ENCODE measurements around the gene ELAVL3. TPM values are rescaled to one million over a fixed set of nuclear protein-coding genes. Genes with fewer than 3 reads are reported as not detected.
A peak's percentile ranks its signal among the peaks of the same experiment; 100 is the strongest.
"Not testable (repeated sequence)": the region's sequence is repeated elsewhere in the genome, so short reads cannot be mapped to it uniquely, and the experiment has no call there.

Gene ELAVL3
- polyA plus RNA-seq, 3 donors: not detected

DNA sequence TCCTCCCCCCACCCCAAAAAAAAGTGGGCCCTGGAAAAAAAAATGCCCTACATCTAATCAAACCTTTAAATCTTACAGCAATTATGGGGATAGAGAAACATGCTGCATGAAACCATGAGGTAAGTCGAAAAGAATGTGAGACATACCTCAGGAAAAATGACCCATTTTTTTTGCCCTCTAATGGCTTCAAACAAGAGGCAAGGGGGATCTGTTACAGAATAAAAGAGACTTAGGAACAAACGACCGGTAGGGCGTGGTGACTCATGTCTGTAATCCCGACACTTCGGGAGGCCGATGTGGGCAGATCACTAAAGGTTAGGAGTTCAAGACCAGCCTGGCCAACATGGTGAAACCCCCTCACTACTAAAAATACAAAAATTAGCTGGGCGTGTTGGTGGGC is 70.2 kb downstream of the ELAVL3 start:
- no peak overlapping the region for H3K9ac ChIP-seq (ENCODE audit: insufficient read depth, low read length, poor library complexity, severe bottlenecking)
- H3K4me1 Mint-ChIP-seq: peaks cover 19% of the 10 kb centered on the region

DNA sequence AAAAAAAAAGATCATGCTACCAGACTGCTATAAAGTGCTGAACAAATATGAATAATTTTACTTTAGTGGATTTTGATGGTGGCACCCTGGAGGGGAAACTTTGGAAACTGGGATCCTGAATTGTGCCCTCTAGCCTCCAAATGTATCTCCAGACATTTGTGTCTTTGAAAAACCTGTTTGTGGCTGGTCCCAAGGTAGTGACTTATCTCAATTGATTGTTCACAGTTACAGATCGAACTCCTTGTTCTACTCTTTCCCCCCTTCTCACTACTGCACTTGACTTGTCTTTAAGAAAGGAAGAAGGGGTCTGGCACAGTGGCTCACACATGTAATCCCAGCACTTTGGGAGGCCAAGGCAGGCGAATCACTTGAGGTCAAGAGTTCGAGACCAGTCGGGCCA is 72.3 kb downstream of the ELAVL3 start:
- no peak overlapping the region for H3K4me2 ChIP-seq (replicated peaks; ENCODE audit: extremely low read depth, low read length, poor library complexity, severe bottlenecking)
- H4K20me1 ChIP-seq (ENCODE audit: insufficient read depth, low read length): no peaks in the 10 kb centered on the region
- no peaks in the 10 kb centered on the region for H3K36me3 ChIP-seq (replicated peaks in 1 of 2; ENCODE audit: control insufficient read depth in 1 of 2, insufficient read depth in 2 of 2, low read length in 2 of 2)
- no peaks in the 10 kb centered on the region for H3K9me3 ChIP-seq (replicated peaks in 1 of 2; ENCODE audit: control insufficient read depth in 1 of 2, insufficient read depth in 1 of 2, low read length in 2 of 2)
- H3K27me3 ChIP-seq (ENCODE audit: control insufficient read depth in 2 of 2, insufficient read depth in 2 of 2, low read length in 2 of 2): peaks cover 0 to 6% of the 10 kb centered on the region in 2 donors
- H3K4me3 ChIP-seq (replicated peaks in 1 of 3; ENCODE audit: low read depth in 2 of 3, low read length in 3 of 3): no peak overlapping the region
- Mint-ChIP-seq H3K4me1 (peaks cover 19% of the 10 kb centered on the region), H3K4me3 (peak overlapping the region in 1 of 2 donors; percentile 21), H3K36me3 (no peaks in the 10 kb centered on the region), H3K27ac (peak overlapping the region in 2 of 7 donors; percentile 25 to 57), H3K9me3 (peaks cover 0 to 4% (median 0%) of the 10 kb centered on the region in 7 donors), H3K27me3 (ENCODE audit: low read depth in 3 of 3) (peaks cover 14 to 38% (median 23%) of the 10 kb centered on the region in 3 donors)
- 80% methylated on average over 1 of the region's 4 CpGs for WGBS (ENCODE audit: insufficient coverage)
- H3K79me2 ChIP-seq (ENCODE audit: insufficient read depth, low read length): no peaks in the 10 kb centered on the region
- intact Hi-C loops (cut with micrococcal nuclease): no loop called here
- H3K4me1 ChIP-seq (ENCODE audit: control insufficient read depth in 1 of 2, insufficient read depth in 2 of 2, low read length in 2 of 2): peaks cover 14 to 16% of the 10 kb centered on the region in 2 donors
- no peak overlapping the region for H3K9ac ChIP-seq (ENCODE audit: insufficient read depth, low read length, poor library complexity, severe bottlenecking)
- no peak overlapping the region for H2AFZ ChIP-seq (ENCODE audit: insufficient read depth, low read depth, low read length, poor library complexity, severe bottlenecking)
- TF ChIP-seq, protein P1, sequence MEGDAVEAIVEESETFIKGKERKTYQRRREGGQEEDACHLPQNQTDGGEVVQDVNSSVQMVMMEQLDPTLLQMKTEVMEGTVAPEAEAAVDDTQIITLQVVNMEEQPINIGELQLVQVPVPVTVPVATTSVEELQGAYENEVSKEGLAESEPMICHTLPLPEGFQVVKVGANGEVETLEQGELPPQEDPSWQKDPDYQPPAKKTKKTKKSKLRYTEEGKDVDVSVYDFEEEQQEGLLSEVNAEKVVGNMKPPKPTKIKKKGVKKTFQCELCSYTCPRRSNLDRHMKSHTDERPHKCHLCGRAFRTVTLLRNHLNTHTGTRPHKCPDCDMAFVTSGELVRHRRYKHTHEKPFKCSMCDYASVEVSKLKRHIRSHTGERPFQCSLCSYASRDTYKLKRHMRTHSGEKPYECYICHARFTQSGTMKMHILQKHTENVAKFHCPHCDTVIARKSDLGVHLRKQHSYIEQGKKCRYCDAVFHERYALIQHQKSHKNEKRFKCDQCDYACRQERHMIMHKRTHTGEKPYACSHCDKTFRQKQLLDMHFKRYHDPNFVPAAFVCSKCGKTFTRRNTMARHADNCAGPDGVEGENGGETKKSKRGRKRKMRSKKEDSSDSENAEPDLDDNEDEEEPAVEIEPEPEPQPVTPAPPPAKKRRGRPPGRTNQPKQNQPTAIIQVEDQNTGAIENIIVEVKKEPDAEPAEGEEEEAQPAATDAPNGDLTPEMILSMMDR (IDR thresholded peaks at IDR 0.05): no peak
- DNase-seq: no peak
- H3K27ac ChIP-seq (ENCODE audit: low read depth in 1 of 2, low read length in 2 of 2): no peak overlapping the region

More for the DNA sequence above, 70.2 kb downstream of the ELAVL3 start:
- Mint-ChIP-seq H3K27me3 (ENCODE audit: low read depth in 3 of 3) (peaks cover 14 to 45% (median 20%) of the 10 kb centered on the region in 3 donors), H3K36me3 (no peaks in the 10 kb centered on the region), H3K4me3 (no peak overlapping the region), H3K27ac (no peak overlapping the region), H3K9me3 (peaks cover 0 to 4% (median 0%) of the 10 kb centered on the region in 7 donors)
- WGBS (ENCODE audit: insufficient coverage): 97% methylated on average over 4 of the region's 8 CpGs
- Histone ChIP-seq H3K4me2 (replicated peaks; ENCODE audit: extremely low read depth, low read length, poor library complexity, severe bottlenecking) (no peak overlapping the region), H3K27ac (ENCODE audit: low read depth in 1 of 2, low read length in 2 of 2) (no peak overlapping the region), H2AFZ (ENCODE audit: insufficient read depth, low read depth, low read length, poor library complexity, severe bottlenecking) (no peak overlapping the region), H4K20me1 (ENCODE audit: insufficient read depth, low read length) (no peaks in the 10 kb centered on the region), H3K27me3 (ENCODE audit: control insufficient read depth in 2 of 2, insufficient read depth in 2 of 2, low read length in 2 of 2) (peaks cover 0 to 7% of the 10 kb centered on the region in 2 donors), H3K4me3 (replicated peaks in 1 of 3; ENCODE audit: low read depth in 2 of 3, low read length in 3 of 3) (no peak overlapping the region), H3K9me3 (replicated peaks in 1 of 2; ENCODE audit: control insufficient read depth in 1 of 2, insufficient read depth in 1 of 2, low read length in 2 of 2) (no peaks in the 10 kb centered on the region), H3K4me1 (ENCODE audit: control insufficient read depth in 1 of 2, insufficient read depth in 2 of 2, low read length in 2 of 2) (peaks cover 14 to 16% of the 10 kb centered on the region in 2 donors), H3K79me2 (ENCODE audit: insufficient read depth, low read length) (no peaks in the 10 kb centered on the region), H3K36me3 (replicated peaks in 1 of 2; ENCODE audit: control insufficient read depth in 1 of 2, insufficient read depth in 2 of 2, low read length in 2 of 2) (no peaks in the 10 kb centered on the region)
- no peak for DNase-seq
- TF ChIP-seq, protein P1 (IDR thresholded peaks at IDR 0.05): no peak
- intact Hi-C loops (cut with micrococcal nuclease): no loop called here

DNA sequence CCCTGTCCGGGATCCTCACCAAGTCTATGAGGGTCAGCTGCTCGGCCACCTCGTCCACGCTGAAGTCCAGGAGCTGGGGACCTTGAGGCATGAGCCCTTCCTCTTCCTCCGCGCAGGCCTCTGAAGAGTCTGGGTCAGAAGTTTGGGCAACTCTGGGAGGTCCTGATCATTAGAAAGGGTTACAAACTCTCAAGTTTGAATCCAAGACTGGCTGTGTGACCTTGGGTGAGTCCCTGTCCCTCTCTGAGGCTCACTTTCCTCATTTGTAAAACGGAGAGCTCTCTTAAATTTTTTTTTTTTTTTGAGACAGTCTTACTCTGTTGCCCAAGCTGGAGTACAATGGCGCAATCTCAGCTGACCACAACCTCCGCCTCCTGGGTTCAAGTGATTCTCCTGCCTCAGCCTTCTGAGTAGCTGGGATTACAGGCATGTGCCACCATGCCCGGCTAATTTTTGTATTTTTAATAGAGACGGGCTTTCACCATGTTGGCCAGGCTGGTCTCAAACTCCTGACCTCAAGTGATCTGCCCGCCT is 74.1 kb downstream of the ELAVL3 start:
- H3K27ac Mint-ChIP-seq: peak overlapping the region in 3 of 7 donors; percentile 25 to 76 (median 70)
- Histone ChIP-seq H3K9ac (ENCODE audit: insufficient read depth, low read length, poor library complexity, severe bottlenecking) (peak overlapping the region; percentile 21), H2AFZ (ENCODE audit: insufficient read depth, low read depth, low read length, poor library complexity, severe bottlenecking) (peak overlapping the region; percentile 72), H3K4me1 (ENCODE audit: control insufficient read depth in 1 of 2, insufficient read depth in 2 of 2, low read length in 2 of 2) (peaks cover 14 to 16% of the 10 kb centered on the region in 2 donors), H3K4me2 (replicated peaks; ENCODE audit: extremely low read depth, low read length, poor library complexity, severe bottlenecking) (peak overlapping the region; percentile 71), H3K4me3 (replicated peaks in 1 of 3; ENCODE audit: low read depth in 2 of 3, low read length in 3 of 3) (peak overlapping the region in 1 of 3 experiments; percentile 61)
- H3K27me3 ChIP-seq (ENCODE audit: control insufficient read depth in 2 of 2, insufficient read depth in 2 of 2, low read length in 2 of 2); H3K9me3 ChIP-seq (replicated peaks in 1 of 2; ENCODE audit: control insufficient read depth in 1 of 2, insufficient read depth in 1 of 2, low read length in 2 of 2); H3K79me2 ChIP-seq (ENCODE audit: insufficient read depth, low read length); H4K20me1 ChIP-seq (ENCODE audit: insufficient read depth, low read length); H3K9me3 Mint-ChIP-seq; H3K36me3 ChIP-seq (replicated peaks in 1 of 2; ENCODE audit: control insufficient read depth in 1 of 2, insufficient read depth in 2 of 2, low read length in 2 of 2); intact Hi-C loops (cut with micrococcal nuclease); H3K36me3 Mint-ChIP-seq; H3K27ac ChIP-seq (ENCODE audit: low read depth in 1 of 2, low read length in 2 of 2): not testable (repeated sequence)
- 31% methylated on average over 5 of the region's 12 CpGs for WGBS (ENCODE audit: insufficient coverage)
- H3K4me3 Mint-ChIP-seq: peak overlapping the region; percentile 31 to 79
- DNase-seq: peak; percentile 42 to 52 (median 42)
- H3K27me3 Mint-ChIP-seq (ENCODE audit: low read depth in 3 of 3): peaks cover 14 to 34% (median 21%) of the 10 kb centered on the region in 3 donors
- peaks cover 19% of the 10 kb centered on the region for H3K4me1 Mint-ChIP-seq

Measured in CD14-positive monocyte (primary cell).